ENCODE measurements around the gene LRRC49. TPM values are rescaled to one million over a fixed set of nuclear protein-coding genes. Genes with fewer than 3 reads are reported as not detected.

Gene LRRC49
- total and polyA plus RNA-seq, 2 donors (not counting 3 experiments of a cell fraction or from before 2014, with no cell fraction given) = 3.0 to 6.6 TPM

- intact Hi-C loops (cut with micrococcal nuclease) (loop anchor here (5.0 kb wide), 1 partner anchor 118 kb away; the partner anchor contains the start of genes LRRC49 and THAP10), dilution Hi-C loops (cut with MboI; ENCODE audit: extremely low pct_ligation_motif_present, low sequenced_read_pairs) (no loop called here)
- Histone ChIP-seq H2AFZ (ENCODE audit: low read depth, low read length) (no peak overlapping the region), H4K20me1 (replicated peaks; ENCODE audit: control insufficient read depth, extremely low read depth, insufficient read depth, low read length) (no peaks in the 10 kb centered on the region), H3K9me1 (replicated peaks; ENCODE audit: control insufficient read depth, extremely low read depth, insufficient read depth, low read length) (no peaks in the 10 kb centered on the region), H3K27ac (ENCODE audit: insufficient read depth, low read depth, low read length) (no peak overlapping the region), H3K9ac (replicated peaks; ENCODE audit: extremely low read depth, insufficient read depth, low read length) (no peak overlapping the region), H3K79me2 (ENCODE audit: control insufficient read depth, insufficient read depth, low read length) (no peaks in the 10 kb centered on the region), H3K36me3 (ENCODE audit: control insufficient read depth in 2 of 2, extremely low read depth in 1 of 2, insufficient read depth in 2 of 2, low read length in 2 of 2) (no peaks in the 10 kb centered on the region), H3K4me2 (ENCODE audit: insufficient read depth, low read length) (no peak overlapping the region), H3K4me1 (ENCODE audit: control insufficient read depth, extremely low read depth, insufficient read depth, low read length) (no peaks in the 10 kb centered on the region), H3K9me3 (replicated peaks; ENCODE audit: control insufficient read depth, insufficient read depth, low read length) (no peaks in the 10 kb centered on the region), H3K27me3 (ENCODE audit: control insufficient read depth in 2 of 2, insufficient read depth in 2 of 2, low read length in 2 of 2) (no peaks in the 10 kb centered on the region), H3K4me3 (replicated peaks in 1 of 3; ENCODE audit: insufficient read depth in 1 of 3, low read depth in 1 of 3, low read length in 3 of 3) (no peak overlapping the region)
- ChIA-PET POLR2A (no interaction called here), CTCF (interaction anchor here (0.7 to 5.6 kb wide), 21 partner anchors 8 to 733 kb away, joined by 3 to 89 read pairs (median 7); partner anchors contain the start of genes LRRC49, THAP10 and THSD4)
- FAIRE-seq (no peak), DNase-seq (ENCODE audit: low read depth, low spot score) (no peak)
- TF ChIP-seq MAX (IDR thresholded peaks at IDR 0.05; ENCODE audit: insufficient read depth, insufficient read length) (no peak), JUN (IDR thresholded peaks at IDR 0.05; ENCODE audit: borderline replicate concordance, insufficient read depth, insufficient read length, low read depth) (no peak), CTCF (IDR thresholded peaks at IDR 0.05; ENCODE audit: extremely low read depth in 1 of 2, insufficient read depth in 1 of 2, low read depth in 1 of 2, low read length in 2 of 2) (no peak), EZH2 (IDR thresholded peaks at IDR 0.05; ENCODE audit: borderline replicate concordance, low read depth, low read length, severe bottlenecking) (no peak), POLR2A (IDR thresholded peaks at IDR 0.05; ENCODE audit: low read depth, low read length) (no peak), MYC (IDR thresholded peaks at IDR 0.05; ENCODE audit: low read depth, low read length) (no peak), FOS (IDR thresholded peaks at IDR 0.05; ENCODE audit: borderline replicate concordance, insufficient read depth, low read length) (no peak), POLR2AphosphoS5 (IDR thresholded peaks at IDR 0.05; ENCODE audit: insufficient read depth, low read depth, low read length) (no peak), GATA2 (IDR thresholded peaks at IDR 0.05; ENCODE audit: insufficient read depth, insufficient read length, low read depth, low read length) (no peak)
- BruUV-seq (replicated peaks) = no TSS peak
Measured at GRCh38 chr15:71010472-71010871, 117.8 kb downstream of the LRRC49 start.
